HG03060 (cell line): ENCODE data around the gene DDX19B.
"Not testable (repeated sequence)": the region's sequence is repeated elsewhere in the genome, so short reads cannot be mapped to it uniquely, and the experiment has no call there.

Experiments used
- ATAC-seq: cut with Tn5 transposase; IDR thresholded peaks from one replicate; pipeline ENCODE4 v1.9.1; 2021; ENCODE audit warnings: low read depth, moderate number of reproducible peaks; ENCODE audit not compliant: unreplicated experiment

The DDX19B gene

GRCh38 chr16:70298988-70299938 lies at the start of gene DDX19B:
Gene DDX19B (plus strand): TSS chr16:70299186. CDS start chr16:70299298, 112 bp downstream.
- no peak for ATAC-seq

GRCh38 chr16:70249697-70250096 lies 49.3 kb upstream of the DDX19B start:
- ATAC-seq = not testable (repeated sequence)

GRCh38 chr16:70250748-70251628 lies 48.0 kb upstream of the DDX19B start:
- no peak for ATAC-seq

GRCh38 chr16:70251629-70252354 lies 47.2 kb upstream of the DDX19B start, which contains the start of gene EXOSC6:
Gene EXOSC6 (minus strand): TSS chr16:70251940. CDS start chr16:70251900, 40 bp downstream.
- ATAC-seq = peak; percentile 67

GRCh38 chr16:70252355-70252988 lies 46.5 kb upstream of the DDX19B start:
- no peak for ATAC-seq

GRCh38 chr16:70253291-70254106 lies 45.5 kb upstream of the DDX19B start:
- ATAC-seq = no peak

GRCh38 chr16:70254180-70254964 lies 44.6 kb upstream of the DDX19B start:
- no peak for ATAC-seq

- no peak for ATAC-seq
These were observed 44.1 kb upstream of the DDX19B start for GRCh38 chr16:70254965-70255286.

- ATAC-seq = no peak
These were observed 43.4 kb upstream of the DDX19B start for GRCh38 chr16:70255574-70255973.

- ATAC-seq = no peak
These were observed 41.6 kb upstream of the DDX19B start for GRCh38 chr16:70257391-70257790.

GRCh38 chr16:70258065-70258464 lies 40.9 kb upstream of the DDX19B start:
- no peak for ATAC-seq

GRCh38 chr16:70258946-70259345 lies 40.0 kb upstream of the DDX19B start:
- no peak for ATAC-seq

GRCh38 chr16:70259903-70260302 lies 39.1 kb upstream of the DDX19B start:
- not testable (repeated sequence) for ATAC-seq

GRCh38 chr16:70267516-70267915 lies 31.5 kb upstream of the DDX19B start:
- no peak for ATAC-seq

GRCh38 chr16:70267922-70268321 lies 31.1 kb upstream of the DDX19B start:
- not testable (repeated sequence) for ATAC-seq

GRCh38 chr16:70269471-70269870 lies 29.5 kb upstream of the DDX19B start:
- ATAC-seq = no peak

- no peak for ATAC-seq
These were observed 28.8 kb upstream of the DDX19B start for GRCh38 chr16:70270176-70270575.

GRCh38 chr16:70271696-70272095 lies 27.3 kb upstream of the DDX19B start:
- no peak for ATAC-seq
